Upper lobe of left lung (tissue), 6 donors: Measurements from ENCODE around the gene HSD17B3. TPM values are rescaled to one million over a fixed set of nuclear protein-coding genes. Genes with fewer than 3 reads are reported as not detected.

Source experiments
- ATAC-seq, 2 donors: fragments of 200-7000 bp; cut with Tn5 transposase; one replicate each; pipeline ENCODE4 v1.9.1; 2022; ENCODE audit warnings: mild to moderate bottlenecking in 2 of 2, moderate library complexity in 2 of 2; ENCODE audit not compliant: low FRiP score in 2 of 2
- DNase-seq, 2 donors: peaks; one replicate each; pipeline ENCODE4 v3.0.0-alpha.2; 2019 to 2020
- H3K27ac ChIP-seq, 4 donors: fragments of 200-600 bp; sonication (generic); one replicate each; pipeline ENCODE4 v1.5.1; 2016 to 2019
- H3K27me3 ChIP-seq, 4 donors: fragments of 200-600 bp; sonication (generic); one replicate each; pipeline ENCODE4 v1.5.1; 2017 to 2019
- H3K36me3 ChIP-seq, 4 donors: fragments of 200-600 bp; sonication (generic); one replicate each; pipeline ENCODE4 v1.5.1; 2016 to 2019
- H3K4me1 ChIP-seq, 4 donors: fragments of 200-600 bp; sonication (generic); one replicate each; pipeline ENCODE4 v1.5.1; 2018 to 2019
- H3K4me3 ChIP-seq, 4 donors: fragments of 200-600 bp; sonication (generic); one replicate each; pipeline ENCODE4 v1.5.1; 2017 to 2019; ENCODE audit warnings: mild to moderate bottlenecking in 2 of 4, moderate library complexity in 1 of 4
- H3K9me3 ChIP-seq, 4 donors: fragments of 200-600 bp; sonication (generic); one replicate each; pipeline ENCODE4 v1.5.1; 2018 to 2019
- EP300 ChIP-seq, 4 donors: sonication (generic); formaldehyde crosslinking; IDR thresholded peaks; one replicate each; pipeline ENCODE4 v1.5.1; 2017; ENCODE audit warnings: antibody characterized with exemption in 4 of 4, control low read depth in 2 of 4
- POLR2A ChIP-seq, 4 donors: fragments of 450-650 bp; IDR thresholded peaks; one replicate each; pipeline ENCODE4 v1.5.1; 2016 to 2017; ENCODE audit warnings: antibody characterized with exemption in 4 of 4, mild to moderate bottlenecking in 2 of 4
- POLR2AphosphoS5 ChIP-seq, 2 donors: sonication (generic); formaldehyde crosslinking; IDR thresholded peaks; one replicate each; pipeline ENCODE4 v1.5.1; 2017; ENCODE audit warnings: antibody characterized with exemption in 2 of 2
- WGBS, 2 donors: methylation state at CpG; one replicate each; pipeline ENCODE4 v1.1.5; 2017 to 2018; 5-methylcytosine and 5-hydroxymethylcytosine counted together
- total RNA-seq, 6 donors: library from RNA; depleted of rRNA in 4 of 6; stranded (reverse); fragments of >200 nt in 4 of 6; gene quantifications; one replicate each; pipeline versions ENCODE4 v1.1.0 to v1.2.1, GENCODE V29; 2016 to 2021
- TF ChIP-seq, protein P1 (sequence below), 6 experiments: fragments of 450-650 bp in 4 of 6; fragments of 200-600 bp in 2 of 6; sonication (generic) in 2 of 6; IDR thresholded peaks; one replicate each; pipeline ENCODE4 v1.5.1; 2016 to 2019; ENCODE audit warnings: antibody characterized with exemption in 6 of 6
- donor health status: DM: no; HTN: no; CAD: no; lungs with moderate emphysema.
- donor health status: DM: no; HTN: yes; CAD: no; lungs with severe emphysema.

HSD17B3 gene
- total RNA-seq, 6 donors from 2014 or later, result 1.0 to 7.3 (median 1.0) TPM; not detected in 3

DNA sequence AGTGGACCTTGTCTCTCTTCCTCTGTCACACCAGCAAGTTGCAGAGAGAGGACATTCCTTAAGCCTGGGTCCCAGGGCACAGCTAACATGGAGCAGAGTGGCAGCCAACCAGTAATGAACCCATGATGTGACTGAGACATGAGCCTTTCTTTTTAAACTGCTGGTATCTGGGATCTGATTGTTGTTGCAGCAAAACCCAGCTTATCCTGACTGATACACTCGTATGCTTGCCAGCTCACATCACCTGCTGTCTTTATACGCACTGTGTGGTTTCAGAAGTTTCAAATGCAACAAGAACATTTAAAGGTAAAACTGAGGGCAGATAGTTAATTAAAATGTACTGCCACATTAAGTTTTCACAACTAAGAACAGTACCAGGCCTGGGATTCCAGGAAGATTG is 97.1 kb downstream of the HSD17B3 start:
- WGBS, 2 donors, result 87 to 98% methylated on average over 2 of the region's 2 CpGs
- H3K4me3 ChIP-seq, result no peak overlapping the region
- TF ChIP-seq, protein P1, sequence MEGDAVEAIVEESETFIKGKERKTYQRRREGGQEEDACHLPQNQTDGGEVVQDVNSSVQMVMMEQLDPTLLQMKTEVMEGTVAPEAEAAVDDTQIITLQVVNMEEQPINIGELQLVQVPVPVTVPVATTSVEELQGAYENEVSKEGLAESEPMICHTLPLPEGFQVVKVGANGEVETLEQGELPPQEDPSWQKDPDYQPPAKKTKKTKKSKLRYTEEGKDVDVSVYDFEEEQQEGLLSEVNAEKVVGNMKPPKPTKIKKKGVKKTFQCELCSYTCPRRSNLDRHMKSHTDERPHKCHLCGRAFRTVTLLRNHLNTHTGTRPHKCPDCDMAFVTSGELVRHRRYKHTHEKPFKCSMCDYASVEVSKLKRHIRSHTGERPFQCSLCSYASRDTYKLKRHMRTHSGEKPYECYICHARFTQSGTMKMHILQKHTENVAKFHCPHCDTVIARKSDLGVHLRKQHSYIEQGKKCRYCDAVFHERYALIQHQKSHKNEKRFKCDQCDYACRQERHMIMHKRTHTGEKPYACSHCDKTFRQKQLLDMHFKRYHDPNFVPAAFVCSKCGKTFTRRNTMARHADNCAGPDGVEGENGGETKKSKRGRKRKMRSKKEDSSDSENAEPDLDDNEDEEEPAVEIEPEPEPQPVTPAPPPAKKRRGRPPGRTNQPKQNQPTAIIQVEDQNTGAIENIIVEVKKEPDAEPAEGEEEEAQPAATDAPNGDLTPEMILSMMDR (IDR thresholded peaks at IDR 0.05), result no peak
- TF ChIP-seq POLR2AphosphoS5 (IDR thresholded peaks at IDR 0.05) (no peak), POLR2A (IDR thresholded peaks at IDR 0.05) (no peak), EP300 (IDR thresholded peaks at IDR 0.05) (no peak)

DNA sequence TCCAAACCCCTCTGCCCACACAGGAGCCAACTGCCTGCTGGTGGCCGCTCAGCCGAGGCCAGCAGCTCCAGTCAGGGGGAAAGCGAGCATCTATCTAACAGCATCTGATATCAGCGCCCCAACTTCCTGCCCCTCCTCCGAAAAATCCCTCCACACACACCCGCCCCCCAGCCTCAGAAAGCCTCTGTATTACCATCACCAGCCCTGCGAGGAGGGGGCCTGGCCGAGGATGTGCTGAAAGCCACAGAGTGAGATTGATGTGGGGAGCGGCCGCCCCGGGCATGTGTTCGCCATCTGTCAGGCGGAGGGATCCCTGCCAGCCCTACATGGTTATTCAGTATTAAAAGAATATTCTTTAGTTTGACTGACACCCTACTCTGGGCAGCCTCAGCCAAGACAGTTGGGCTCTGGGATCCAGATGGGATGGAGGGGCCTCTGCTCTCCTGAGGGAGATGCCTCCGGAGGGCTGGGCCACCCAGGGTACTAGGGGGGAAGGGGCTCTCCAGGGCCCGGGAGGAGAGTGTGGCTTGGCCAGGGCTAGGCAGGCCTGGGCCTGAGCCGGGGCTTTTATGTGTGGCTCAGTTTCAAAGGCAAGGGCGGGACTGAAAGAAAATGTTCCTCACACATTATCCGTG is 98.0 kb downstream of the HSD17B3 start:
- Histone ChIP-seq H3K27me3 (no peaks in the 10 kb centered on the region), H3K9me3 (no peaks in the 10 kb centered on the region), H3K4me3 (no peak overlapping the region), H3K27ac (no peak overlapping the region), H3K36me3 (no peaks in the 10 kb centered on the region), H3K4me1 (no peaks in the 10 kb centered on the region)
- WGBS, 2 donors, result 56 to 84% methylated on average over 15 to 18 of the region's 18 CpGs
- ATAC-seq (peak in 1 of 2 donors; percentile 45), DNase-seq (peak in 1 of 2 donors; percentile 54)
- TF ChIP-seq, protein P1 (IDR thresholded peaks at IDR 0.05), result no peak
- TF ChIP-seq POLR2AphosphoS5 (IDR thresholded peaks at IDR 0.05), result no peak
- no peak for TF ChIP-seq POLR2A (IDR thresholded peaks at IDR 0.05)
- no peak for TF ChIP-seq EP300 (IDR thresholded peaks at IDR 0.05)

More for the DNA sequence above, 97.1 kb downstream of the HSD17B3 start:
- no peaks in the 10 kb centered on the region for H3K27me3 ChIP-seq
- H3K36me3 ChIP-seq, result no peaks in the 10 kb centered on the region
- no peak overlapping the region for H3K27ac ChIP-seq
- H3K4me1 ChIP-seq, result no peaks in the 10 kb centered on the region
- DNase-seq, result no peak
- ATAC-seq, result no peak
- no peaks in the 10 kb centered on the region for H3K9me3 ChIP-seq

- Histone ChIP-seq H3K36me3 (no peaks in the 10 kb centered on the region), H3K9me3 (no peaks in the 10 kb centered on the region), H3K4me3 (no peak overlapping the region), H3K27me3 (no peaks in the 10 kb centered on the region), H3K4me1 (no peaks in the 10 kb centered on the region), H3K27ac (no peak overlapping the region)
- WGBS, 2 donors, result 93% methylated on average over 13 of the region's 13 CpGs
- TF ChIP-seq, protein P1 (IDR thresholded peaks at IDR 0.05), result no peak
- TF ChIP-seq POLR2A (IDR thresholded peaks at IDR 0.05) (no peak), POLR2AphosphoS5 (IDR thresholded peaks at IDR 0.05) (no peak), EP300 (IDR thresholded peaks at IDR 0.05) (no peak)
- ATAC-seq (no peak), DNase-seq (no peak)
Measured at GRCh38 chr9:96202971-96203780, 98.8 kb downstream of the HSD17B3 start.

- no peaks in the 10 kb centered on the region for H3K36me3 ChIP-seq
- no peak overlapping the region for H3K4me3 ChIP-seq
- no peaks in the 10 kb centered on the region for H3K4me1 ChIP-seq
- no peaks in the 10 kb centered on the region for H3K9me3 ChIP-seq
- TF ChIP-seq POLR2A (IDR thresholded peaks at IDR 0.05) (no peak), EP300 (IDR thresholded peaks at IDR 0.05) (no peak), POLR2AphosphoS5 (IDR thresholded peaks at IDR 0.05) (no peak)
- TF ChIP-seq, protein P1 (IDR thresholded peaks at IDR 0.05), result no peak
- WGBS, 2 donors, result 82 to 88% methylated on average over 6 of the region's 6 CpGs
- no peak for ATAC-seq
- no peak overlapping the region for H3K27ac ChIP-seq
- no peaks in the 10 kb centered on the region for H3K27me3 ChIP-seq
- DNase-seq, result no peak
Measured at GRCh38 chr9:96201140-96201539, 100.8 kb downstream of the HSD17B3 start.
